Measurements from ENCODE around the gene FHOD3. TPM values are rescaled to one million over a fixed set of nuclear protein-coding genes. Genes with fewer than 3 reads are reported as not detected.

FHOD3 gene
- total RNA-seq, 2 donors from 2014 or later: 19.8 to 24.9 TPM

- TF ChIP-seq, protein P1, sequence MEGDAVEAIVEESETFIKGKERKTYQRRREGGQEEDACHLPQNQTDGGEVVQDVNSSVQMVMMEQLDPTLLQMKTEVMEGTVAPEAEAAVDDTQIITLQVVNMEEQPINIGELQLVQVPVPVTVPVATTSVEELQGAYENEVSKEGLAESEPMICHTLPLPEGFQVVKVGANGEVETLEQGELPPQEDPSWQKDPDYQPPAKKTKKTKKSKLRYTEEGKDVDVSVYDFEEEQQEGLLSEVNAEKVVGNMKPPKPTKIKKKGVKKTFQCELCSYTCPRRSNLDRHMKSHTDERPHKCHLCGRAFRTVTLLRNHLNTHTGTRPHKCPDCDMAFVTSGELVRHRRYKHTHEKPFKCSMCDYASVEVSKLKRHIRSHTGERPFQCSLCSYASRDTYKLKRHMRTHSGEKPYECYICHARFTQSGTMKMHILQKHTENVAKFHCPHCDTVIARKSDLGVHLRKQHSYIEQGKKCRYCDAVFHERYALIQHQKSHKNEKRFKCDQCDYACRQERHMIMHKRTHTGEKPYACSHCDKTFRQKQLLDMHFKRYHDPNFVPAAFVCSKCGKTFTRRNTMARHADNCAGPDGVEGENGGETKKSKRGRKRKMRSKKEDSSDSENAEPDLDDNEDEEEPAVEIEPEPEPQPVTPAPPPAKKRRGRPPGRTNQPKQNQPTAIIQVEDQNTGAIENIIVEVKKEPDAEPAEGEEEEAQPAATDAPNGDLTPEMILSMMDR (IDR thresholded peaks at IDR 0.05): no peak
- Histone ChIP-seq H3K9me3 (no peaks in the 10 kb centered on the region), H3K4me3 (no peak overlapping the region), H3K4me1 (ENCODE audit: control insufficient read depth in 1 of 2, low read depth in 2 of 2) (no peaks in the 10 kb centered on the region), H3K27me3 (replicated peaks; ENCODE audit: insufficient read depth) (no peaks in the 10 kb centered on the region), H3K27ac (no peak overlapping the region), H3K36me3 (no peaks in the 10 kb centered on the region)
- ATAC-seq (ENCODE audit: insufficient number of reproducible peaks, low FRiP score, low read depth): no peak
- DNase-seq (ENCODE audit: low spot score): no peak
Observed at GRCh38 chr18:36273347-36273746, 24.2 kb upstream of the FHOD3 start.

GRCh38 chr18:36274083-36274715, 23.3 kb upstream of the FHOD3 start:
- Histone ChIP-seq H3K4me3 (no peak overlapping the region), H3K4me1 (ENCODE audit: control insufficient read depth in 1 of 2, low read depth in 2 of 2) (no peaks in the 10 kb centered on the region), H3K9me3 (no peaks in the 10 kb centered on the region), H3K27me3 (replicated peaks; ENCODE audit: insufficient read depth) (no peaks in the 10 kb centered on the region), H3K36me3 (no peaks in the 10 kb centered on the region), H3K27ac (no peak overlapping the region)
- no peak for DNase-seq (ENCODE audit: low spot score)
- ATAC-seq (ENCODE audit: insufficient number of reproducible peaks, low FRiP score, low read depth): no peak
- TF ChIP-seq, protein P1 (IDR thresholded peaks at IDR 0.05): no peak

- ATAC-seq (ENCODE audit: insufficient number of reproducible peaks, low FRiP score, low read depth): no peak
Observed at GRCh38 chr18:36275561-36275960, 22.0 kb upstream of the FHOD3 start.

DNA sequence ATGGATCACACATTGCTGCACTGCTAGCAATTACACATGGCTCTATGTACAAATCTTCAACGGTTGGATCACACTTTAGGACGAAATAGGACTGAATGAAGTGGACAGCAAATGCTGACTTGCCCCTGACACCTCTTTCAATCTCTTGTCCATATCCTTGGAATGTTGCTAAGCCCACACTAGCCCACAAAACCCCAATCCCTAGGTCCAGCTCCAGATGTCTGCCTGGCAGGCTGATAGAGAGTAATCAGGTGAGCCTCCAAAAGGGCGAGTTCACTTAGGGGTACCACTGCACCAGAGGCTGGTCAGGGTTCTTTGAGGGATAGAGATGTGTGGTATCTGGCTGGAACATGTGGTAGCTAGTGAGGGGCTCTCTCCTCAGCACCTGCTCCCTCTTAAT, 18.5 kb upstream of the FHOD3 start:
- H3K9me3 ChIP-seq: no peaks in the 10 kb centered on the region
- no peak overlapping the region for H3K27ac ChIP-seq
- H3K27me3 ChIP-seq (replicated peaks; ENCODE audit: insufficient read depth): no peaks in the 10 kb centered on the region
- H3K4me1 ChIP-seq (ENCODE audit: control insufficient read depth in 1 of 2, low read depth in 2 of 2): no peaks in the 10 kb centered on the region
- TF ChIP-seq, protein P1 (IDR thresholded peaks at IDR 0.05): no peak
- ATAC-seq (ENCODE audit: insufficient number of reproducible peaks, low FRiP score, low read depth) (no peak), DNase-seq (ENCODE audit: low spot score) (no peak)
- H3K36me3 ChIP-seq: no peaks in the 10 kb centered on the region
- no peak overlapping the region for H3K4me3 ChIP-seq

More at GRCh38 chr18:36275561-36275960, 22.0 kb upstream of the FHOD3 start:
- no peaks in the 10 kb centered on the region for H3K36me3 ChIP-seq
- no peaks in the 10 kb centered on the region for H3K27me3 ChIP-seq (replicated peaks; ENCODE audit: insufficient read depth)
- TF ChIP-seq, protein P1 (IDR thresholded peaks at IDR 0.05): no peak
- H3K27ac ChIP-seq: no peak overlapping the region
- no peak overlapping the region for H3K4me3 ChIP-seq
- no peak for DNase-seq (ENCODE audit: low spot score)
- no peaks in the 10 kb centered on the region for H3K9me3 ChIP-seq
- no peaks in the 10 kb centered on the region for H3K4me1 ChIP-seq (ENCODE audit: control insufficient read depth in 1 of 2, low read depth in 2 of 2)

- H3K36me3 ChIP-seq: no peaks in the 10 kb centered on the region
- no peaks in the 10 kb centered on the region for H3K9me3 ChIP-seq
- TF ChIP-seq, protein P1 (IDR thresholded peaks at IDR 0.05): no peak
- no peak overlapping the region for H3K27ac ChIP-seq
- no peak overlapping the region for H3K4me3 ChIP-seq
- H3K4me1 ChIP-seq (ENCODE audit: control insufficient read depth in 1 of 2, low read depth in 2 of 2): no peaks in the 10 kb centered on the region
- no peaks in the 10 kb centered on the region for H3K27me3 ChIP-seq (replicated peaks; ENCODE audit: insufficient read depth)
- ATAC-seq (ENCODE audit: insufficient number of reproducible peaks, low FRiP score, low read depth) (no peak), DNase-seq (ENCODE audit: low spot score) (no peak)
Observed at GRCh38 chr18:36281936-36282335, 15.6 kb upstream of the FHOD3 start.
